NOMO-1 (cell line): ENCODE results near the gene RAB13.
"Not testable (repeated sequence)": the region's sequence is repeated elsewhere in the genome, so short reads cannot be mapped to it uniquely, and the experiment has no call there.

Source experiments
- DNase-seq, 2 experiments: peaks; one replicate each; lab custom pipeline; 2025; ENCODE audit not compliant: unreplicated experiment in 2 of 2; lab: John Stamatoyannopoulos, UW

The RAB13 gene

GRCh38 chr1:153985941-153986761 lies at the start of gene RAB13:
TSS of gene RAB13 (minus strand) at chr1:153986339. CDS start at chr1:153986236, 103 bp downstream.
- peak; percentile 33 to 48 for DNase-seq

- not testable (repeated sequence) for DNase-seq
Observed at GRCh38 chr1:154033697-154034096, 47.6 kb upstream of the RAB13 start.

GRCh38 chr1:154019940-154020339 lies 33.8 kb upstream of the RAB13 start:
- no peak for DNase-seq

- DNase-seq = no peak
Observed at GRCh38 chr1:154019269-154019668, 33.1 kb upstream of the RAB13 start.

GRCh38 chr1:154014154-154014907 lies 28.2 kb upstream of the RAB13 start:
- DNase-seq = peak; percentile 15 to 83

- not testable (repeated sequence) for DNase-seq
Observed at GRCh38 chr1:154012543-154012942, 26.4 kb upstream of the RAB13 start.

GRCh38 chr1:154012129-154012528 lies 26.0 kb upstream of the RAB13 start:
- DNase-seq = no peak

GRCh38 chr1:154006136-154006535 lies 20.0 kb upstream of the RAB13 start:
- DNase-seq = no peak

GRCh38 chr1:154000420-154000819 lies 14.3 kb upstream of the RAB13 start:
- no peak for DNase-seq

GRCh38 chr1:153996882-153997281 lies 10.7 kb upstream of the RAB13 start:
- not testable (repeated sequence) for DNase-seq

- no peak for DNase-seq
Observed at GRCh38 chr1:153995640-153996039, 9.5 kb upstream of the RAB13 start.

- DNase-seq = no peak
Observed at GRCh38 chr1:153995202-153995601, 9.1 kb upstream of the RAB13 start.

- no peak for DNase-seq
Observed at GRCh38 chr1:153991806-153992205, 5.7 kb upstream of the RAB13 start.

GRCh38 chr1:153991151-153991630 lies 5.1 kb upstream of the RAB13 start:
- no peak for DNase-seq

- peak; percentile 94 to 97 for DNase-seq
Observed at GRCh38 chr1:153990468-153991150, 4.5 kb upstream of the RAB13 start, which contains the start of gene RPS27. TSS of gene RPS27 (plus strand) at chr1:153990762. CDS start at chr1:153990797, 35 bp downstream.

GRCh38 chr1:153987621-153988020 lies 1.5 kb upstream of the RAB13 start:
- no peak for DNase-seq

- no peak for DNase-seq
Observed at GRCh38 chr1:153985341-153985912, 712 bp downstream of the RAB13 start.

GRCh38 chr1:153984123-153984894 lies 1.8 kb downstream of the RAB13 start:
- DNase-seq = no peak

- DNase-seq = not testable (repeated sequence)
Observed at GRCh38 chr1:153981735-153982134, 4.4 kb downstream of the RAB13 start.

- DNase-seq = not testable (repeated sequence)
Observed at GRCh38 chr1:153979091-153979490, 7.0 kb downstream of the RAB13 start.
